SK-N-SH treated with all-trans-retinoic acid at 6 μM for 48 hours (cell line): ENCODE measurements around the gene BRD2.

ENCODE experiments used
- ARNTL ChIP-seq: fragments of 450-650 bp; formaldehyde crosslinking; IDR thresholded peaks from 2 replicates; pipeline ENCODE4 v1.5.0; 2020; ENCODE audit warnings: low read depth, mild to moderate bottlenecking, moderate library complexity, borderline replicate concordance
- BACH2 ChIP-seq: fragments of 250-450 bp; sonication (Bioruptor Pico); IDR thresholded peaks from 2 replicates; pipeline ENCODE4 v1.9.0; 2021; ENCODE audit warnings: mild to moderate bottlenecking, borderline replicate concordance
- CSDC2 ChIP-seq: fragments of 250-450 bp; sonication (Bioruptor Pico); IDR thresholded peaks from 2 replicates; pipeline ENCODE4 v1.5.0; 2020; ENCODE audit warnings: mild to moderate bottlenecking, moderate library complexity
- CSRNP3 ChIP-seq: fragments of 250-450 bp; sonication (Bioruptor Pico); IDR thresholded peaks from 2 replicates; pipeline ENCODE4 v1.5.1; 2021; ENCODE audit warnings: mild to moderate bottlenecking, moderate library complexity
- PATZ1 ChIP-seq: fragments of 250-450 bp; sonication (Bioruptor Pico); IDR thresholded peaks from 2 replicates; pipeline ENCODE4 v1.8.0; 2020; ENCODE audit warnings: mild to moderate bottlenecking, moderate library complexity, borderline replicate concordance
- POU6F1 ChIP-seq: fragments of 250-450 bp; sonication (Bioruptor Pico); IDR thresholded peaks from 2 replicates; pipeline ENCODE4 v1.8.0; 2021; ENCODE audit warnings: low read depth, mild to moderate bottlenecking, moderate library complexity, borderline replicate concordance
- PPARA ChIP-seq: fragments of 250-450 bp; sonication (Bioruptor Pico); IDR thresholded peaks from 2 replicates; pipeline ENCODE4 v1.5.0; 2020; ENCODE audit warnings: mild to moderate bottlenecking, borderline replicate concordance
- RARB ChIP-seq: fragments of 250-450 bp; sonication (Bioruptor Pico); IDR thresholded peaks from 2 replicates; pipeline ENCODE4 v1.8.0; 2021; ENCODE audit warnings: mild to moderate bottlenecking, moderate library complexity
- ZNF565 ChIP-seq: fragments of 450-650 bp; formaldehyde crosslinking; conservative IDR thresholded peaks from 2 replicates; pipeline ENCODE4 v1.5.0; 2020; ENCODE audit warnings: low read depth, mild to moderate bottlenecking, moderate library complexity
- ZNF8 ChIP-seq: fragments of 450-650 bp; formaldehyde crosslinking; IDR thresholded peaks from 2 replicates; pipeline ENCODE4 v1.5.0; 2020; ENCODE audit warnings: mild to moderate bottlenecking, moderate library complexity

- TF ChIP-seq CSDC2 (CRISPR knock-in tag) (no peak), ARNTL (CRISPR knock-in tag) (no peak), POU6F1 (CRISPR knock-in tag) (no peak), BACH2 (CRISPR knock-in tag) (no peak), ZNF8 (CRISPR knock-in tag) (no peak), PATZ1 (CRISPR knock-in tag) (peak; percentile 43; the same call in 1 of the 2 replicates), CSRNP3 (CRISPR knock-in tag) (peak; percentile 23; the same call in 1 of the 2 replicates), RARB (CRISPR knock-in tag) (0 out of 2 replicates have a peak, but pooled peaks have one; percentile 36), ZNF565 (no peak), PPARA (no peak)
Observed at GRCh38 chr6:32982084-32982701, 13.8 kb downstream of the BRD2 start.
